Epithelial cell of proximal tubule (primary cell): Measurements from ENCODE around the gene PDIA5. TPM values are rescaled to one million over a fixed set of nuclear protein-coding genes. Genes with fewer than 3 reads are reported as not detected.
A peak's percentile ranks its signal among the peaks of the same experiment; 100 is the strongest.

Experiments
- DNase-seq: peaks from one replicate; pipeline ENCODE4 v3.0.0-alpha.2; 2011; ENCODE audit warnings: low read depth
- H3K4me3 ChIP-seq: 2 replicates; pipeline ENCODE4 v1.5.1; 2011; ENCODE audit warnings: low read depth, mild to moderate bottlenecking, low read length
- total RNA-seq: library from RNA; depleted of rRNA; stranded (reverse); fragments of >200 nt; gene quantifications from 2 replicates; pipeline ENCODE4 v1.2.3, GENCODE V29; 2015
- TF ChIP-seq, protein P1 (sequence below): conservative IDR thresholded peaks from 2 replicates; pipeline ENCODE4 v1.5.1; 2012; ENCODE audit warnings: low read depth, mild to moderate bottlenecking, low read length

The PDIA5 gene
- total RNA-seq = 17.7 and 29.4 TPM in 2 replicates

- TF ChIP-seq, protein P1, sequence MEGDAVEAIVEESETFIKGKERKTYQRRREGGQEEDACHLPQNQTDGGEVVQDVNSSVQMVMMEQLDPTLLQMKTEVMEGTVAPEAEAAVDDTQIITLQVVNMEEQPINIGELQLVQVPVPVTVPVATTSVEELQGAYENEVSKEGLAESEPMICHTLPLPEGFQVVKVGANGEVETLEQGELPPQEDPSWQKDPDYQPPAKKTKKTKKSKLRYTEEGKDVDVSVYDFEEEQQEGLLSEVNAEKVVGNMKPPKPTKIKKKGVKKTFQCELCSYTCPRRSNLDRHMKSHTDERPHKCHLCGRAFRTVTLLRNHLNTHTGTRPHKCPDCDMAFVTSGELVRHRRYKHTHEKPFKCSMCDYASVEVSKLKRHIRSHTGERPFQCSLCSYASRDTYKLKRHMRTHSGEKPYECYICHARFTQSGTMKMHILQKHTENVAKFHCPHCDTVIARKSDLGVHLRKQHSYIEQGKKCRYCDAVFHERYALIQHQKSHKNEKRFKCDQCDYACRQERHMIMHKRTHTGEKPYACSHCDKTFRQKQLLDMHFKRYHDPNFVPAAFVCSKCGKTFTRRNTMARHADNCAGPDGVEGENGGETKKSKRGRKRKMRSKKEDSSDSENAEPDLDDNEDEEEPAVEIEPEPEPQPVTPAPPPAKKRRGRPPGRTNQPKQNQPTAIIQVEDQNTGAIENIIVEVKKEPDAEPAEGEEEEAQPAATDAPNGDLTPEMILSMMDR = no peak
- H3K4me3 ChIP-seq = peak within 1 kb of the TSS; percentile 97
- DNase-seq = no peak
These were observed at the start of gene PDIA5 for GRCh38 chr3:123066896-123067688. Gene PDIA5 (plus strand): TSS chr3:123067025. CDS start chr3:123067165, 140 bp downstream.

- TF ChIP-seq, protein P1 = no peak
- no peak overlapping the region for H3K4me3 ChIP-seq
These were observed 48.1 kb upstream of the PDIA5 start for GRCh38 chr3:123018683-123019082.

DNA sequence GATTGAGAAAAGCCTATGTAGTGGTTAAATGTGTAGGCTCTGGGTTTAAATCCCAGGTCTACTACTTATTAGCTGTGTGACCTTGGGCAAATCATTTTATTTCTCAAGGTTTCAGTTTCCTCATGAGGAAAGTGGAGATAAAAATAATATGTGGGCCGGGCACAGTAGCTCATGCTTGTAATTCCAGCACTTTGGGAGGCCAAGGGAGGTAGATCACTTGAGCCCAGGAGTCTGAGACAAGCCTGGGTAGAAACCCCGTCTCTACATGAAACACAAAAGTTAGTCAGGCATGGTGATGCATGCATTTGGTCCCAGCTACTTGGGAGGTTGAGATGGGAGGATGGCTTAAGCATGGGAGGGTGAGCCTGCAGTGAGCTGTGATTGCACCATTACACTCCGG lies 47.7 kb upstream of the PDIA5 start:
- H3K4me3 ChIP-seq = no peak overlapping the region
- no peak for DNase-seq
- TF ChIP-seq, protein P1 = no peak

More at GRCh38 chr3:123018683-123019082, 48.1 kb upstream of the PDIA5 start:
- DNase-seq = no peak

DNA sequence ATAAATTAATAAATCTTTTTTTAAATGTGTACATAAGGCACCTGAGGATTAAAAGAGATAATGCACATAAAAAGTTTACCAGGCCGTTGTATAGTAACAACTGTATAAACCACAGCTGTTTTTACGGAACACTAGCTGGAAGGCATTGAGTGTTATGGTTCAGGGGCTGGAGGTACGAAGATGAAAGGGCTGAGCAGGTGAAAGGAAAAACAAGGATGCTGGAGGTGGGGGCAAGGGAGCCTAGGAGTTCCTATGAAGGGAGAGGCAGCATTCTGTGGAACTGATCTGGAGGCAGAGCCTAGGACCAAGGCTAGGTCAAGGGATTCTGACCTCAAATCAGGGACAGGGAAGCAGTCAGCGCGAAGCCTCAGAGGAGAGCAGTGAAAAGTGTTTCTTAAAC lies 47.2 kb upstream of the PDIA5 start:
- no peak overlapping the region for H3K4me3 ChIP-seq
- no peak for DNase-seq
- TF ChIP-seq, protein P1 = no peak

GRCh38 chr3:123020709-123021108 lies 46.1 kb upstream of the PDIA5 start:
- TF ChIP-seq, protein P1 = no peak
- DNase-seq = no peak
- no peak overlapping the region for H3K4me3 ChIP-seq

DNA sequence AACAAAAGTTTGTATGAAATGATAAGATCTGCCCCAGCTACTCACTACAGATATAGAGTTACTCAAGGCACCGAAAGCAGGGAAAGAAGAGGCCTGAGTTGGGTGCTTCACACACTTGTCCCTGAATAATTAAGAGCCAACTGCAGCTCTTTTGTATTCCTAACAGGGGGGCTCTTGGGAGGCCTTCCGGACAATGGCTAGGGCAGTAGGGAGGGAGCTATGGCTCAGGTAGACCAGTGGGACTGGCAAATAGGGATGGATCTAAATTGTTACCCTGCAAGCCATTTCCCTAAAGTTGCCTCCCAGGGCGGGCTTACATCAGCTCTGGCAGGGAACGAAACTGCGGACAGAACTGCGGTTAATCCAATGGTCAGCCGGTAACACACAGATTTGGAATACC lies 45.4 kb upstream of the PDIA5 start:
- no peak for DNase-seq
- H3K4me3 ChIP-seq = no peak overlapping the region
- TF ChIP-seq, protein P1 = no peak
